ENCODE results near the gene P2RY2. TPM values are rescaled to one million over a fixed set of nuclear protein-coding genes. Genes with fewer than 3 reads are reported as not detected.
"Not testable (repeated sequence)": the region's sequence is repeated elsewhere in the genome, so short reads cannot be mapped to it uniquely, and the experiment has no call there.

The P2RY2 gene
- polyA plus RNA-seq, 3 donors, result 2.8 to 24.1 (median 12.7) TPM

DNA sequence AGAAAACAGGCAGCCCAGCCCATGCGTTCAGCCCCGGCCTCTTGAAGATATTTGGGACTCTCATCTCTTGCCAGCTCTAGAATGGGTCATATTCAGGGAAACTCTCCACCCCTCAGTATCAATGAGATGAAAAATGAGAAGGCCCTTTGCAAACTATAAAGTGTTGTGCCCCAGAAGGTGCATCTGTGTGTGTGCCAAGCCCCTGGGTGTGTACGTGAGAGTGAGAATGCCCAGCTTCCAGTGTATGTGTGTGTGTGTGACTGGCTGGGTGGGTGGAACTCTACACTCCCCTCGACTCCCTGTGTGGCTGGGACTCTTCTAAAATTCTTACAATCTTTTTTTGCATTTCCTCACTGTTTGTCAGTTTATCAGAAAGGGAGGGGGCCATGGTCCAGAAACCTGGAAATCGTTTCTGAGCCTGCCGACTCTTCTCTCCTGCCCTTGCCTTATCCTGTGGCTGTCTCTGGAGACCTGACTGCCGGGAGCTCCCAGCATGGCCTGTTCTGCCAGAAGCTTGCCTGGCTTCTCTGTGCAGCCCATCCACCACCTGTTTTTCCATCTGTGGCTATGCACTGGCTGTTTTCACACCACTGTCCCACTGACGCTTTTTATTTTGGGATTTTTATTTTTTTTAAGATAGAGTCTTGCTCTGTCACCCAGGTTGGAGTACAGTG lies 55.3 kb downstream of the P2RY2 start:
- H3K9me3 Mint-ChIP-seq, result peaks cover 0 to 5% (median 0%) of the 10 kb centered on the region in 7 donors
- H3K36me3 ChIP-seq (replicated peaks in 1 of 2; ENCODE audit: control insufficient read depth in 1 of 2, insufficient read depth in 2 of 2, low read length in 2 of 2), result no peaks in the 10 kb centered on the region
- intact Hi-C loops (cut with micrococcal nuclease), result loop anchor here in 1 of 2 donors (2.0 kb wide), 1 partner anchor 15 kb away; no protein-coding TSS in a partner anchor
- H3K9ac ChIP-seq (ENCODE audit: insufficient read depth, low read length, poor library complexity, severe bottlenecking), result no peak overlapping the region
- peaks cover 0 to 10% (median 2%) of the 10 kb centered on the region in 3 donors for H3K27me3 Mint-ChIP-seq (ENCODE audit: low read depth in 3 of 3)
- H3K79me2 ChIP-seq (ENCODE audit: insufficient read depth, low read length), result no peaks in the 10 kb centered on the region
- no peaks in the 10 kb centered on the region for H3K36me3 Mint-ChIP-seq
- no peak overlapping the region for H2AFZ ChIP-seq (ENCODE audit: insufficient read depth, low read depth, low read length, poor library complexity, severe bottlenecking)
- H3K4me1 Mint-ChIP-seq, result peaks cover 69% of the 10 kb centered on the region
- no peaks in the 10 kb centered on the region for H3K9me3 ChIP-seq (replicated peaks in 1 of 2; ENCODE audit: control insufficient read depth in 1 of 2, insufficient read depth in 1 of 2, low read length in 2 of 2)
- no peak overlapping the region for H3K4me2 ChIP-seq (replicated peaks; ENCODE audit: extremely low read depth, low read length, poor library complexity, severe bottlenecking)
- H3K4me3 ChIP-seq (replicated peaks in 1 of 3; ENCODE audit: low read depth in 2 of 3, low read length in 3 of 3), result no peak overlapping the region
- no peak for DNase-seq
- H3K4me1 ChIP-seq (ENCODE audit: control insufficient read depth in 1 of 2, insufficient read depth in 2 of 2, low read length in 2 of 2), result peaks cover 68 to 74% of the 10 kb centered on the region in 2 donors
- TF ChIP-seq, protein P1, sequence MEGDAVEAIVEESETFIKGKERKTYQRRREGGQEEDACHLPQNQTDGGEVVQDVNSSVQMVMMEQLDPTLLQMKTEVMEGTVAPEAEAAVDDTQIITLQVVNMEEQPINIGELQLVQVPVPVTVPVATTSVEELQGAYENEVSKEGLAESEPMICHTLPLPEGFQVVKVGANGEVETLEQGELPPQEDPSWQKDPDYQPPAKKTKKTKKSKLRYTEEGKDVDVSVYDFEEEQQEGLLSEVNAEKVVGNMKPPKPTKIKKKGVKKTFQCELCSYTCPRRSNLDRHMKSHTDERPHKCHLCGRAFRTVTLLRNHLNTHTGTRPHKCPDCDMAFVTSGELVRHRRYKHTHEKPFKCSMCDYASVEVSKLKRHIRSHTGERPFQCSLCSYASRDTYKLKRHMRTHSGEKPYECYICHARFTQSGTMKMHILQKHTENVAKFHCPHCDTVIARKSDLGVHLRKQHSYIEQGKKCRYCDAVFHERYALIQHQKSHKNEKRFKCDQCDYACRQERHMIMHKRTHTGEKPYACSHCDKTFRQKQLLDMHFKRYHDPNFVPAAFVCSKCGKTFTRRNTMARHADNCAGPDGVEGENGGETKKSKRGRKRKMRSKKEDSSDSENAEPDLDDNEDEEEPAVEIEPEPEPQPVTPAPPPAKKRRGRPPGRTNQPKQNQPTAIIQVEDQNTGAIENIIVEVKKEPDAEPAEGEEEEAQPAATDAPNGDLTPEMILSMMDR (IDR thresholded peaks at IDR 0.05), result no peak
- no peaks in the 10 kb centered on the region for H4K20me1 ChIP-seq (ENCODE audit: insufficient read depth, low read length)
- H3K27ac ChIP-seq (ENCODE audit: low read depth in 1 of 2, low read length in 2 of 2), result no peak overlapping the region
- WGBS (ENCODE audit: insufficient coverage), result 94% methylated on average over 4 of the region's 8 CpGs
- H3K27ac Mint-ChIP-seq, result peak overlapping the region in 3 of 7 donors; percentile 13 to 70 (median 21)
- peak overlapping the region in 1 of 2 donors; percentile 21 for H3K4me3 Mint-ChIP-seq
- no peaks in the 10 kb centered on the region for H3K27me3 ChIP-seq (ENCODE audit: control insufficient read depth in 2 of 2, insufficient read depth in 2 of 2, low read length in 2 of 2)

DNA sequence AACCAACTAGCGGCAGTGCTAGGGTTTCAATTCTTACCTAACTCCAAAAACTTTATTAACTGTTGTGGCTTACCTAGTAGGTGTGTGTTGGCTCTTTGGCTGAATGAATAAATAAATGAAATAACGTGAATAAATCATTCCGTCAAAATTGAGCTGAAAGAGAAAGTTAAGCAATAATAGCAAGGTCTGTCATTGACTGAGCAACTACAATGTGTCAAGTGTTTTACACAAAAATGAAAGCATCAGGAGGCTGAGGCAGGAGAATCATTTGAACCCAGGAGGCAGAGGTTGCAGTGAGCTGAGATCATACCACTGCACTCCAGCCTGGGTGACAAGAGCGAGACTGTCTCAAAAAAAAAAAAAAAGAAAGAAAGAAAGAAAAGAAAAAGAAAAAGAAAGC lies 56.1 kb downstream of the P2RY2 start:
- Histone ChIP-seq H3K27ac (ENCODE audit: low read depth in 1 of 2, low read length in 2 of 2) (peak overlapping the region in 1 of 2 donors; percentile 60), H3K4me1 (ENCODE audit: control insufficient read depth in 1 of 2, insufficient read depth in 2 of 2, low read length in 2 of 2) (peaks cover 68 to 73% of the 10 kb centered on the region in 2 donors), H3K4me2 (replicated peaks; ENCODE audit: extremely low read depth, low read length, poor library complexity, severe bottlenecking) (peak overlapping the region; percentile 40)
- H3K36me3 ChIP-seq (replicated peaks in 1 of 2; ENCODE audit: control insufficient read depth in 1 of 2, insufficient read depth in 2 of 2, low read length in 2 of 2); DNase-seq; H3K9ac ChIP-seq (ENCODE audit: insufficient read depth, low read length, poor library complexity, severe bottlenecking); H2AFZ ChIP-seq (ENCODE audit: insufficient read depth, low read depth, low read length, poor library complexity, severe bottlenecking); H3K9me3 Mint-ChIP-seq; H3K27me3 ChIP-seq (ENCODE audit: control insufficient read depth in 2 of 2, insufficient read depth in 2 of 2, low read length in 2 of 2); H4K20me1 ChIP-seq (ENCODE audit: insufficient read depth, low read length); H3K27me3 Mint-ChIP-seq (ENCODE audit: low read depth in 3 of 3); H3K36me3 Mint-ChIP-seq; intact Hi-C loops (cut with micrococcal nuclease); H3K4me3 ChIP-seq (replicated peaks in 1 of 3; ENCODE audit: low read depth in 2 of 3, low read length in 3 of 3); H3K79me2 ChIP-seq (ENCODE audit: insufficient read depth, low read length); H3K9me3 ChIP-seq (replicated peaks in 1 of 2; ENCODE audit: control insufficient read depth in 1 of 2, insufficient read depth in 1 of 2, low read length in 2 of 2): not testable (repeated sequence)
- Mint-ChIP-seq H3K4me1 (peaks cover 66% of the 10 kb centered on the region), H3K4me3 (peak overlapping the region in 1 of 2 donors; percentile 12), H3K27ac (peak overlapping the region; percentile 63 to 85 (median 72))
- WGBS (ENCODE audit: insufficient coverage), result 60% methylated on average over 1 of the region's 4 CpGs

Data from CD14-positive monocyte (primary cell).